Cerebellar cortex (tissue), 1 donor: ENCODE data around the gene ZNF503.

Experiments
- DNase-seq: peaks from one replicate; pipeline ENCODE4 v3.0.0-alpha.2; 2015; ENCODE audit warnings: low spot score

ZNF503 gene

GRCh38 chr10:75401569-75402485 is at the start of gene ZNF503:
Gene ZNF503 (minus strand): TSS chr10:75401764. CDS start chr10:75401419, 345 bp downstream.
- peak; percentile 93 for DNase-seq

DNA sequence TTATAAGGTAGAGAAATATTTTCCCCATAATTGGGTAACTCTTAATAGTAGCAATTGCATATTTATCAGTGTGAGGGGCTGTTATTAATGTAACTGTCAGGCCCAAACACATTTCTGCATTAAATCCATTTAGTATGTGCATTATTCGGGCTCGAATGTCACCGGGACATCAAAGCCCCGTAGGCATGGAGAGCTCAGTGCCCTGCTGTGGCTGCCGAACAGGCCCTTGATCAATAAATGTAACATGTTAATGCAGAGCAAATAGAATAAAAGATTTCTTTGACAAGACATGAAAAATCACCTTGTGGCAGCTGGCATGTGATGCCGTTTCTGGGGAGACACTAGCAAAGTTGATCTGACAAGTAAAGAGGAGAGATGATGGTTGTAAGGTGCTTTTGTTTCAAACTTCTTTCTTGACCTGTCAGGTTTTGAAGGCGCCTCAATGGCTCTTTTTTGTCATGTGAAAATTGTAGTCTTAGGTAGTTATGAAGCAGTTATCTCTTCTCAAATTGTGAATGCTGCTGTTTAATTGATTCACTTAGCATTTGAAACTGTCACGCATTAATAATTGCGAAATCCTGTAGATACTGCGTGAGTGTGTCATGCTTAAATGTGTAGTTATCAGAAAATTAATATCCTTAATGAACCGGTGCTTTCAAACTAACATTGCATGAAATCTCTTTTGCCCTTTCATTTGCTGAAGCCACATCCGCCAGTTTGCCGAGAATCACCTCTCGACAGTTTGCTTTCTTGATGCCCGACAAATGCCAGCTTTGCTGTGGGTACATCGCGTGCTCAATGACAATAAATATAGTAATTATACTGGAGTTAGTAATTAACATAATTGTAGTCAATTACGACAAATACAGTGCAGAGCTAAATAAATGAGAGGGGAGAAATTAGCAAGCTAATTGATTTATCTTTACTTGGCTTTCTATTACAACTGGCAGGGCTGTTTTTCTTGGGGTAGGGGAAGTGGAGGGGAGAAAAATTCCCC is 49.4 kb upstream of the ZNF503 start:
- DNase-seq = no peak

GRCh38 chr10:75450075-75450445 is 48.5 kb upstream of the ZNF503 start:
- DNase-seq = no peak

GRCh38 chr10:75449382-75450074 is 48.0 kb upstream of the ZNF503 start:
- no peak for DNase-seq

DNA sequence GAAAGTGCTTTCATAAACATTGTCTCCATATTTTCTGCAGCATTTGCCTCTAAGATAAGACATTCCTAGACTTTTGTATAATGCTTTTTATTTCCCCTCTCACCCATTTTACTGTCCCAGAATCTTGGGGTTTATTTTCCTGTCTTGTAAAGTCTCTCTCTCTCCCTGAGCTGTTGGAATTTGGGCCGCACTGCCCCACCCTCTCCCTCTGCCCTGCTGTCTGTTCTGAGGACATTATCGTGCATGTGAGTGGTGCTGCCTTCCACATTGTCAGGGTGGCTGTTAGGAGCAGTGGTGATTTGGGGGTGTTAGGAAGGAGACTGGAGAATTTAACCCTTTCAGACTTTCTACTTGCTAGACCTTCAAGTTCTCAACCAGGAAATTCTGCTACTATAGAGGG is 46.6 kb upstream of the ZNF503 start:
- no peak for DNase-seq

DNA sequence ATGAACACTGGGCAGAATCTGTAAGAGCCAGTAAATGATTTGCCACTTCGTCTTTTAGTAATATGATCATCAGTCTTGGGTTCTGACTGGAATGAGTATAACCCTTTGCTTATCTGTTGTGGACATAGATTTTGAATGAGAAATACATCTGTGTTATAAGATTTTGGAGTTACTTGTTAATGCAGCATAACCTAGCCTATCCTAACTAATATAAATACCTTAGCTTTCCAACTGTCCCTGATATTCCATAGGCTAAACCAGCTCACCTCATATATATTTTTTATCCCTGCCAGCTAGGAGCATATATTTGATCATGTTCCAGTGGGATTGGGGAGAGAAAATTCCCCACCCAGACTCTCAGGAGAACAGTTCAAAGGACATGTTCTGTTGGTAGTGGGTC is 44.9 kb upstream of the ZNF503 start:
- no peak for DNase-seq

- DNase-seq = no peak
Observed at GRCh38 chr10:75444781-75445386, 43.3 kb upstream of the ZNF503 start.

- no peak for DNase-seq
Observed at GRCh38 chr10:75443362-75443761, 41.8 kb upstream of the ZNF503 start.

GRCh38 chr10:75441682-75442081 is 40.1 kb upstream of the ZNF503 start:
- no peak for DNase-seq

DNA sequence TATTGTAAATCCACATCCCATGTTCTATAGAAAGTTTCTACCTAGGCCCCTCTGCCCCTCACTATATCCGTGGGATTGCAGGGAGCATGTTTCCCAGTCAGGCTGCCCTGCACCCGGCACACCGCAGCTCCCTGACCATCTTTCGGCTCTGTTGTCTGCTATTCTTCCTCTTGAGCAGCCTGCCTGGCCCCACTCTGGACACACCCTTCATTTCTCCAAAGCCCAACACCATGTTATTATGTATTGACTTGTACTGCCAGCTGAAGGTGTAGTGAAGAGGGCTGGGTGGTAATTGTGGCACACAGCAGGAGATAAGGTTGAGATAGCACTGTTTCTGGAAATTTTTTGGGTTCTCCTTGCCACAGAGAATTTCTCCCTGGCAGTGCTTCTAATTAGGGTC is 39.6 kb upstream of the ZNF503 start:
- DNase-seq = no peak

GRCh38 chr10:75440271-75440793 is 38.8 kb upstream of the ZNF503 start:
- no peak for DNase-seq

DNA sequence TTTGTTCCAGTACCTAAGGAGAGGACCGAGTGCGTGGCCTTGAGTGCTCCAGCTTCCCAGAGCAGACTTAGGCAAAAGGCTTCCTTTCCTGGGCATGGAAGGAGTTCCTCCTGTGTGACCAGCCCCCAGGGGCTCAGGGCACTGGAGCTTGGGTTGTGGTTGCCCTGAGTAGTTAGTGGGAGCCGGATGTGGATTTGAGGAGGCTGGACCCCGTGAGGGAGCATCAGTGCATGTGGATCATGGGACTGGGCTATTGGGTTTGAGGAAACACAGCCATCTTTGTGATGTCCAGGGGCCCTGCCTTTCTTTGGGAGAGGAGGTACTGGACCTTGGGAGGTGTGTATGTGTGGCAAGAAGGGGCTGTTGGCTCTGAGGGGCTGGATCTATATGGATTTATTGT is 38.2 kb upstream of the ZNF503 start:
- no peak for DNase-seq

GRCh38 chr10:75438275-75438674 is 36.7 kb upstream of the ZNF503 start:
- DNase-seq = no peak

- DNase-seq = no peak
Observed at GRCh38 chr10:75437693-75438092, 36.1 kb upstream of the ZNF503 start.

- DNase-seq = no peak
Observed at GRCh38 chr10:75436896-75437295, 35.3 kb upstream of the ZNF503 start.

- no peak for DNase-seq
Observed at GRCh38 chr10:75435291-75435690, 33.7 kb upstream of the ZNF503 start.

DNA sequence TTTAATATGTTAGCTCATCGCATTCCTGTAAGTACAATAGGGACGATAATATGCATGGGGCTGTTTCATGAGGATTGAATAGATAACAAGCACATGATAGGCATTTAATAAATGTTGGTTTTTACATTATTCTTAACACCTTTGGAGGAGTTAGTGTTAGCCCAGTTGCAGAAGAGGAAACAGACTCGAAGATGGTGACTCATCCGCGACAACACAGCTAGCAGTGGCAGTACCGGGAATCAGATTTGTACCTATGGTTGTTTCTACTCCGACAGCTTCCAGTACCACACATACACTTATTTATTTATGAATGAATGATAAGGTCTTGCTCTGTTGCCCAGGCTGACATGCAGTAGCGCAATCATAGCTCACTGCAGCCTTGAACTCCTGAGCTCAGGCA is 32.7 kb upstream of the ZNF503 start:
- no peak for DNase-seq

DNA sequence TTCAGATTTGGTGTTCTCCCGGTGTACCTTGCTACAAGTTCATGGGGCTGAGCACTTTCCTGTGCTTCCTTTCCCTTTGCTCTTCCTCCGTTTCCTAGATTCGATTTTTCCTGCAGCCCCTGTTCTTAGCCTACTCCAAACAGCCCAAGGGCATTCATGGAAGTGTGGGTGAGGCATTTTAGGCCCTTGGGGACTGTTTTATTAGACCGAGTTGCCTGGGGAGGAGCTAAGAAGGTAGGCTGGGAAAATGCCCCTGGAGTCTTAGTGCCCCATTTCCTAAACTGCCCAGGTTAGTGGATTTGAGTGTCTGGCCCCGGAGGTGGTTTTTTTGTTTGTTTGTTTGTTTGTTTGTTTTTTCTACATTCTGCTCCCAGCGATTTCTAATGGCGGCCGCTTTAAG is 31.7 kb upstream of the ZNF503 start:
- DNase-seq = no peak

- no peak for DNase-seq
Observed at GRCh38 chr10:75432763-75433162, 31.2 kb upstream of the ZNF503 start.

DNA sequence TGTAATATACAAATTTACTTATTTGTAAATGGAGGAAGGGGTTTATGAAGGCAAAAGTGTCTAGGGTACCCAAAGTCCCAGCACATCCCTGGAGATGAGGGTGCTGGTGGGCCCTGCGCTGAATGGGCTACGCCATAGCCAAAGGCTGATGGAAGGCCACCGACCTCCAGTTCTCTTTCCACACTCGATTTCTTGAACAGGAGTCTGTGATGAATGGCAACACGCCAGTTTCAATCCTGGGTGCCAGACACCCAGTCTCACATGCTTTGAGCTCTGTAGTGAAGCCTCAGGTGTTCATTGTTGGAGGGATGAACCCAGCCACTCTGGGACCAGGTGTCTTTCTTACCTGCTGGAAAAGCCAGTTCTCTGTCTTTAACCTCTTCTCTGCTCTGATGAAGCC is 30.6 kb upstream of the ZNF503 start:
- no peak for DNase-seq
